BE2C (cell line): ENCODE results near the gene TNNI2.

Experiments used
- DNase-seq: peaks from one replicate; pipeline ENCODE4 v3.0.0-alpha.2; 2020
- H3K27me3 ChIP-seq: fragments of 250-450 bp; sonication (Bioruptor Pico); 2 replicates; pipeline ENCODE4 v1.5.1; 2020; ENCODE audit warnings: mild to moderate bottlenecking
- H3K36me3 ChIP-seq: fragments of 250-450 bp; sonication (Bioruptor Pico); 2 replicates; pipeline ENCODE4 v1.5.1; 2020; ENCODE audit warnings: mild to moderate bottlenecking
- H3K4me1 ChIP-seq: fragments of 250-450 bp; sonication (Bioruptor Pico); 2 replicates; pipeline ENCODE4 v1.5.1; 2020
- H3K4me3 ChIP-seq: 2 replicates; pipeline ENCODE4 v1.5.1; 2011; ENCODE audit warnings: low read depth, low read length
- H3K9me3 ChIP-seq: fragments of 250-450 bp; sonication (Bioruptor Pico); 2 replicates; pipeline ENCODE4 v1.5.1; 2020
- TF ChIP-seq, protein P1 (sequence below): IDR thresholded peaks from 2 replicates; pipeline ENCODE4 v1.5.1; 2012; ENCODE audit warnings: mild to moderate bottlenecking, low read depth, low read length

TNNI2 gene

DNA sequence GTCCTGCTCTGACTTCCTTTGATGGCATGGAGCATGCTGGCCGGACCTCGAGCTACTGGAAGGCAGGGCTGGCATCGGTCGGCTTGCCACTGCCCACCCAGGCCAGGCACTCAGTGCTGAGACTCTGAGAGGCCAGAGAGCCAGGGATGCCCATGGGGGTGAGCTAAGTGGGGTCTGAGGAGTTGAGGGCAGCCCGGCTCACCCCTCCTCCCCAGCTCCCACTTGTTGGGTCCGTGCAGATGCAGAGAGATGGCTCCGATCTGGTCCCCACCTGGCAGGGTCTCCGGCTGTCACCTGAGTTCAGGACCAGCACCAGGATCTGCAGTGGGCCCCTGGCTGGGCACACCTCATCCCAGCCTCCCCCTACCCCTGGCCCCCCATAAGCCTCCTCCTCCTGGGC lies 27.4 kb downstream of the TNNI2 start:
- H3K9me3 ChIP-seq, result no peaks in the 10 kb centered on the region
- TF ChIP-seq, protein P1, sequence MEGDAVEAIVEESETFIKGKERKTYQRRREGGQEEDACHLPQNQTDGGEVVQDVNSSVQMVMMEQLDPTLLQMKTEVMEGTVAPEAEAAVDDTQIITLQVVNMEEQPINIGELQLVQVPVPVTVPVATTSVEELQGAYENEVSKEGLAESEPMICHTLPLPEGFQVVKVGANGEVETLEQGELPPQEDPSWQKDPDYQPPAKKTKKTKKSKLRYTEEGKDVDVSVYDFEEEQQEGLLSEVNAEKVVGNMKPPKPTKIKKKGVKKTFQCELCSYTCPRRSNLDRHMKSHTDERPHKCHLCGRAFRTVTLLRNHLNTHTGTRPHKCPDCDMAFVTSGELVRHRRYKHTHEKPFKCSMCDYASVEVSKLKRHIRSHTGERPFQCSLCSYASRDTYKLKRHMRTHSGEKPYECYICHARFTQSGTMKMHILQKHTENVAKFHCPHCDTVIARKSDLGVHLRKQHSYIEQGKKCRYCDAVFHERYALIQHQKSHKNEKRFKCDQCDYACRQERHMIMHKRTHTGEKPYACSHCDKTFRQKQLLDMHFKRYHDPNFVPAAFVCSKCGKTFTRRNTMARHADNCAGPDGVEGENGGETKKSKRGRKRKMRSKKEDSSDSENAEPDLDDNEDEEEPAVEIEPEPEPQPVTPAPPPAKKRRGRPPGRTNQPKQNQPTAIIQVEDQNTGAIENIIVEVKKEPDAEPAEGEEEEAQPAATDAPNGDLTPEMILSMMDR, result no peak
- H3K27me3 ChIP-seq, result no peaks in the 10 kb centered on the region
- H3K4me1 ChIP-seq, result peaks cover 6% of the 10 kb centered on the region
- no peak overlapping the region for H3K4me3 ChIP-seq
- H3K36me3 ChIP-seq, result no peaks in the 10 kb centered on the region
- DNase-seq, result no peak

DNA sequence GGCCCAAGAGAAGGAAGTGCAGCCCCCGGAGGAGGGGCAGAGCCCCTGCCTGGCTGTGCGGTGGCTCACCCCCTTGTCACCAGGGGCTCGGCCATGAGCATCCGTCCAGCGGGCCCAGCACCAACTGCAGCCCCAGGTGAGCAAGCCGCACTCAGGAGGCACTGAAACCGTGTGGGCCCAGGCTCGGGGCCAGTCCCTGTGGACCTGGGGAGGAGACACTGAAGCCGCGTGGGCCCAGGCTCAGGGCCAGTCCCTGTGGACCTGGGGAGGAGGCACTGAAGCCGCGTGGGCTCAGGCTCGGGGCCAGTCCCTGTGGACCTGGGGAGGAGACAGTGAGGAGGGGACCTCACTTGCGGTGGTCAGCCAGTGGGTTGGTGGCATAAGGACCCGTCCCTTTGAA lies 28.0 kb downstream of the TNNI2 start:
- no peak for DNase-seq
- H3K4me1 ChIP-seq, result peaks cover 6% of the 10 kb centered on the region
- H3K4me3 ChIP-seq, result no peak overlapping the region
- H3K9me3 ChIP-seq, result no peaks in the 10 kb centered on the region
- TF ChIP-seq, protein P1, result no peak
- H3K36me3 ChIP-seq, result no peaks in the 10 kb centered on the region
- no peaks in the 10 kb centered on the region for H3K27me3 ChIP-seq

DNA sequence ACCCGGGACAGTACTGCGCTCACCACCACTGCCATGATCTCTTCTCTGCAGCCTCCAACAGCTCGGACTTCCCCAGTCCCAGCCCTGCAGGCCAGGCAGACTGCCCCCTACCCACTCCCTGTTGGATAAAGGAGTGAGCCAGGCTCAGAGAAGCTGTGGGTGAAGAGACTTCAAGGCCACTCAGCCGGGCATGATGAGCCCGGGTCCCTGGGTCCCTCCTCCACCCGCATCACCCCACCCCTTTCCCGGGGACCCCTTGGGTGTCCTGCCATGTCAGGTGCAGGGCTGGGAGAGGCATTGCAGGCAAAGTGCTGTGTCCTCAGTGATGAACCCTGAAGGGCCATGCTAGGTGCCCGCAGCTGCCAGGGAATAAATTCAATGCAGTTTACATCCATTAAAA lies 28.6 kb downstream of the TNNI2 start:
- TF ChIP-seq, protein P1, result no peak
- no peaks in the 10 kb centered on the region for H3K9me3 ChIP-seq
- H3K36me3 ChIP-seq, result no peaks in the 10 kb centered on the region
- H3K4me1 ChIP-seq, result peaks cover 6% of the 10 kb centered on the region
- no peaks in the 10 kb centered on the region for H3K27me3 ChIP-seq
- no peak overlapping the region for H3K4me3 ChIP-seq
- DNase-seq, result no peak

DNA sequence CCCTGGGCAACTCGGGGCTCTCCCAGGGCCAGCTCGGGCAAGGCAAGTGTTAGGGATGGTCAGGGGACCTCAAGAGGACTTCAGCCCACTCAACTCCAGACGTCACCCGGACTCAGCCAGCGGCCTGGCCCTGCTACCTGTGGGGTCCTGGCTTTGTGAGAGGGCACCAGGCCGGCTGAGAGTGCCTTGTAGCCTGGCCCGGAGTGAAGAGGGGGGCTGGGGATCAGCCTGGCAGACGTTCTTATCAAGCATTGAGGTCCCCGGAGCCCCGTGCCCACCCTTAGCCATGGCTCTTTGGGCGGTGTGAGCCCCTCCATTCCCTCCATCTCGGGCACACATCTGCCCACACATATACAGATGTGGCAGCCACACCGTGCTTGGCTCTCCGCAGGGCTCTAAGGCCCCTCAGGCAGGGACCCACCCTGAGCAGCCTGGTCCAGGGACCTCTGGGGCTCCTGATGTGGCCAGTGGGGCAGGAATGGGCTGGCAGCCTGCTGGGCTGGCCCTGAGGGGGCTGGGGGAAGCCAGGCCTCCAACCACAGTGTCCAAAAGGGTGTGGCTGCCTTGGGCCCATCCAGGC lies 29.4 kb downstream of the TNNI2 start:
- Histone ChIP-seq H3K9me3 (no peaks in the 10 kb centered on the region), H3K27me3 (no peaks in the 10 kb centered on the region), H3K4me1 (peaks cover 6% of the 10 kb centered on the region), H3K4me3 (no peak overlapping the region), H3K36me3 (no peaks in the 10 kb centered on the region)
- DNase-seq, result no peak
- TF ChIP-seq, protein P1, result no peak

DNA sequence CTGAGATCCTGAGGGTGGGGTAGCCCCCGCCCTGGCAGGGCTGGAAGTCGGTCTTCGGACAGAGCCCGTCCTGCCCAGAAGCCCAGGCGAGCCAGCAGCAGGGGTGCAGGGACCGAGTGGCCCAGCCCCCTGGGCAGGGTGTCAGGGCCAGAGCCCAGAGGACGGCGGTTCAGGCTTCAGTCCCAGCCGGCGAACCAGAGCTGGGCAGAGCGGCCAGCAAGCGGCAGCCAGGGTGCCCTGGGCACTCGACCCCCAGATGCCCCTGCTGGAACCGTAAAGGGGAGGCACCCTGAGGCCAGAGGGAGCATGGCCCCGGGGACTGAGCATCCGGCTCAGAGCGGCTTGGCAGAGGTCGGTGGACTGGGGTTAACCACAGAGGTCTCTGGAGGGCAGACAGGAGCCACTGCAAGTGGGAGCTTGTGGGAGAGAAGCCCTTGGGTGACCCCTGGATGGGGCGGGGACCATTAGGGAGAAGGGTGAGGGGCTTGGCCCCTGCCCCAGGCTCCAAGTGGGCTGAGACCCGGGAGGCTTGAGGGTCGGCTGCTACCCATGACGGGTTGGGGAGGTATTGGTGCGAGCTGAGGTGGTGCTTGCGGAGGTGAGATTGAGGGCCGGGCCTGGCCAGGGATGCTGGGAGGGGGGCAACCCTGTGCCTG lies 30.0 kb downstream of the TNNI2 start:
- Histone ChIP-seq H3K27me3 (no peaks in the 10 kb centered on the region), H3K4me1 (peaks cover under 1% of the 10 kb centered on the region; the same call in 1 of the 2 replicates), H3K9me3 (no peaks in the 10 kb centered on the region), H3K4me3 (no peak overlapping the region), H3K36me3 (no peaks in the 10 kb centered on the region)
- DNase-seq, result no peak
- TF ChIP-seq, protein P1, result no peak
